GM12864 (cell line): ENCODE results near the gene P2RX7.

ENCODE experiments used
- DNase-seq: peaks from one replicate; pipeline ENCODE4 v3.0.0-alpha.2; 2011; ENCODE audit warnings: low read depth
- H3K4me3 ChIP-seq: 2 replicates; pipeline ENCODE4 v1.5.1; 2011; ENCODE audit warnings: mild to moderate bottlenecking, low read depth, low read length, control low read depth
- TF ChIP-seq, protein P1 (sequence below): IDR thresholded peaks from 2 replicates; pipeline ENCODE4 v1.5.1; 2011; ENCODE audit warnings: low read depth, mild to moderate bottlenecking, moderate library complexity, low read length, control low read depth, inconsistent platforms; ENCODE audit errors: missing control alignments

P2RX7 gene

DNA sequence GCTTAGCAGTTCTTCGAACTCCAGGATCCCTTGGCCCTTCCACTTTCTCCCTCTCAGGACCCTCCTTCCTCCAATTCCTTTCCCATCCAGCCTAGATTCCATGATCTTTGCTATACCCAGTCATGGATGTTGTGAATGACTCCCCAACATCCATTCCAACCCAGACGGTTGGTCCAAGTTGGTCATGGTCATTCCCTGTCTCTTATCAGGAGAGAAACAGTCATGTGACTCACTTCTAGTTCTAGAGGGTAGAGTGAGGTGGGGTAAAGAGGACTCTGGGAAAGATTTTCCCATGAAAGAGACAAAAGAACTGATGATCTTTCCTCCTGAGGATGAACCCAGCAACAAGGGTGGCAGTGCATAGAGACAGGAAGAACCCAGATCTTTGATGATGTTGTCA is 9.2 kb upstream of the P2RX7 start:
- no peak for DNase-seq
- no peak overlapping the region for H3K4me3 ChIP-seq
- TF ChIP-seq, protein P1, sequence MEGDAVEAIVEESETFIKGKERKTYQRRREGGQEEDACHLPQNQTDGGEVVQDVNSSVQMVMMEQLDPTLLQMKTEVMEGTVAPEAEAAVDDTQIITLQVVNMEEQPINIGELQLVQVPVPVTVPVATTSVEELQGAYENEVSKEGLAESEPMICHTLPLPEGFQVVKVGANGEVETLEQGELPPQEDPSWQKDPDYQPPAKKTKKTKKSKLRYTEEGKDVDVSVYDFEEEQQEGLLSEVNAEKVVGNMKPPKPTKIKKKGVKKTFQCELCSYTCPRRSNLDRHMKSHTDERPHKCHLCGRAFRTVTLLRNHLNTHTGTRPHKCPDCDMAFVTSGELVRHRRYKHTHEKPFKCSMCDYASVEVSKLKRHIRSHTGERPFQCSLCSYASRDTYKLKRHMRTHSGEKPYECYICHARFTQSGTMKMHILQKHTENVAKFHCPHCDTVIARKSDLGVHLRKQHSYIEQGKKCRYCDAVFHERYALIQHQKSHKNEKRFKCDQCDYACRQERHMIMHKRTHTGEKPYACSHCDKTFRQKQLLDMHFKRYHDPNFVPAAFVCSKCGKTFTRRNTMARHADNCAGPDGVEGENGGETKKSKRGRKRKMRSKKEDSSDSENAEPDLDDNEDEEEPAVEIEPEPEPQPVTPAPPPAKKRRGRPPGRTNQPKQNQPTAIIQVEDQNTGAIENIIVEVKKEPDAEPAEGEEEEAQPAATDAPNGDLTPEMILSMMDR = no peak

DNA sequence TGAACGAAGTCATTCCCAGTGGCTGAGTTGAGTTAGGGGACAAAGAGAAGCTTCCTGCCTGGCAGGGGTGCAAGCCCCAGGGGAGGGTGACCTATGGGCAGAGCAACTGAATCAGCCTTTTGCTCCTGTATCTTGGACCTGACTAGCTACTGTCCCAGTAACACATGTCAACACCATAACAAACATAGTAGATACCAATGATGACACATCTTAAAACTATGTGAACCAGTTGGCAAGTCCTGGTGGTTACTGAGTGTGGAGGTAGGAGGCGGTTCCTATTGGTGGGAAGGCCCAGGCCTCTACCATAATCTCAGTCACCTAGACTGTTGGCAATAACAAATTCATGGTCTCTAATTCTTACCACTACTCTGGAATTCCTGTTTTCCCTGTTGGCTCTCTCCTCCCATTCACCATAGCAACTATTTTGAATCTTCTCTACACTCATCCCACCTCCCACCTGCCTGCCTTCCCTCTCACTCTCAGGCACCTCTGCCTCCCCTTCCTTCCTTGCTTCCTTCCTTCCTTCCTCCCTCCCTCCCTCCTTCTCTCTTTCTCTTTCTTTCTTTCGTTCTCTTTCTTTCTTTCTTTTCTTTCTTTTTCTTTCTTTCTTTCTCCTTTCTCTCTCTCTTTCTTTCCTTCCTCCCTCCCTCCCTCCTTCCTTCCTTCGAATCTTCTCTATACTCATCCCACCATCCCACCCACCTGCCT is 8.1 kb upstream of the P2RX7 start:
- no peak overlapping the region for H3K4me3 ChIP-seq
- TF ChIP-seq, protein P1 = no peak
- no peak for DNase-seq

DNA sequence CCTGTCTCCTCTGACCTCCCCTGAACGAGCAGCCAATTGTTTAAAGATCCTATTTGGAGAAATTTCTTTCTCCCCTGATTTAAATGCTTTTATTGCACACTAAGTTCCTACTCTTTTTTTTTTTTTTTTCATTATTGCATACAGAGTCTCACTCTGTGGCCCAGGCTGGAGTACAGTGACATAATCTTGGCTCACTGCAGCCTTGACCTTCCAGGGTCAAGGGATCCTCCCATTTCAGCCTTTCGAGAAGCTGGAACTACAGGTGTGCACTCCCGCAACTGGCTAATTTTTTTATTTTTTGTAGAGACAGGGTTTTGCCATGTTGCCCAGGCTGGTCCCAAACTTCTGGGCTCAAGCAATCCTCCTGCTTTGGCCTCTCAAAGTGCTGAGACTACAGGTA is 5.2 kb upstream of the P2RX7 start:
- DNase-seq = no peak
- H3K4me3 ChIP-seq = no peak overlapping the region
- TF ChIP-seq, protein P1 = no peak

- peak overlapping the region; percentile 23; the same call in 1 of the 2 replicates for H3K4me3 ChIP-seq
- TF ChIP-seq, protein P1 = no peak
- DNase-seq = peak; percentile 98
Observed at GRCh38 chr12:121128908-121129810, 3.5 kb upstream of the P2RX7 start.

- TF ChIP-seq, protein P1 = no peak
- DNase-seq = no peak
- no peak overlapping the region; the same call in 1 of the 2 replicates for H3K4me3 ChIP-seq
Observed at GRCh38 chr12:121129811-121130147, 2.9 kb upstream of the P2RX7 start.

DNA sequence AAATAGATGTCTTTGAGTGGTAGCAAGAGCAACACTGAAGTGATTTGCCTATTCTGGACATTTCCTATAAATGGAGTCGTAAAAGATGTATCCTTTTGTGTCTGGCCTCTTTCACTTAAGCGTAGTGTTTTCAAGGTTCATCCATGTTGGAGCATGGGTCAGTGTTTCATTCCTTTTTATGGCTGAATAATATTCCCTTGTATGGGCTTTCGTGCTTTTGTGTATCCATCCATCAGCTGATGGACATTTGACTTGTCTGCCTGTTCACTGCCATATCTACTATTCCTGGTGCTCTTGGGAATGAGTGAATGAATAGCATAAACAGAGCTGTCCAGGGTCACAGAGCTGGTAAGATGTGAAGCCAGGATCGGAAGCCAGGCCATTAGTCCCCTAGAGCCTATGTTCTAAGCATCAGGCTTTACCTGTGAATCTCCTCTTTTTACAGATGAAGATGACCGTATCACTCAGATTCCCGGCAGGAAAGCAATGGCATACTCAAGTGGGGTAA is 1.8 kb upstream of the P2RX7 start:
- no peak overlapping the region for H3K4me3 ChIP-seq
- DNase-seq = no peak
- TF ChIP-seq, protein P1 = no peak

DNA sequence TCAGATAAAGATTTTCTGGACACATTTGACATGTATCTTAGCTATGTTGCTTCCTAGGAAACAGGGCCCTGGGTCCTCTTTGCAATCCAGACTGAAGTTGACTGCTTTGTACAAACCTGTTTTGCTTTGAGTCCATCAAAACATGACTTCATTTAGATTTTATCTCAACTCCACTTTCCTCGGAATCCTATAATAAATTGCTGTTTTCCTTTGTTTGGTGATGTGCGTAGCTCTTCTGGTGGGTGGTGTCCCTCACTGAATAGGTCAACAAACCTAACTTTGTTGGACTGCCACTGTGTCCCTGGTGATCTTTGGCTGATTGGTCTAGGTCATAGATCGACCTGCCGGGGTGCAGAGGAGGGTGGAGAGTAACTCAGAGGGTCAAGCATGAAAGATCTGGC is 735 bp upstream of the P2RX7 start:
- H3K4me3 ChIP-seq = no peak overlapping the region
- TF ChIP-seq, protein P1 = no peak
- DNase-seq = no peak
